DMS153 treated with DMSO at 0.1 percent for 48 hours (cell line): Measurements from ENCODE around the gene CACNA1D.

Experiments
- DNase-seq: peaks from one replicate; lab custom pipeline; 2025; ENCODE audit not compliant: unreplicated experiment; lab: John Stamatoyannopoulos, UW

The CACNA1D gene

GRCh38 chr3:53495146-53495519 is 722 bp downstream of the CACNA1D start:
- DNase-seq: no peak

GRCh38 chr3:53495520-53496391 is 1.3 kb downstream of the CACNA1D start:
- DNase-seq: peak; percentile 22

DNA sequence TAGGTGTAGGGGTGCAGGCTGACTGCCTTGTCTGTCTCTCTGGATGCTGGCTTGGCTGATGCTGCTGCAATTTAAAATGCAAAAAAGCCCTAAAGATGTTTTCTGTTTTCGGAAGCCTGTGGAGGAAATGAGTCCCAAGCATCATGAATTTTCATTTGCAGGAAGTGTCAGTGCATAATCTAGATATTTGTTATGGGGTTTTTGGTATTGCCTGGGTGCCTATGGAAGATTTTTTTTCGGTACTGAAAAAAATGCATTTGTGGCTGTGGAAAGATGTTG is 1.9 kb downstream of the CACNA1D start:
- DNase-seq: no peak

GRCh38 chr3:53496984-53497383 is 2.6 kb downstream of the CACNA1D start:
- DNase-seq: no peak

DNA sequence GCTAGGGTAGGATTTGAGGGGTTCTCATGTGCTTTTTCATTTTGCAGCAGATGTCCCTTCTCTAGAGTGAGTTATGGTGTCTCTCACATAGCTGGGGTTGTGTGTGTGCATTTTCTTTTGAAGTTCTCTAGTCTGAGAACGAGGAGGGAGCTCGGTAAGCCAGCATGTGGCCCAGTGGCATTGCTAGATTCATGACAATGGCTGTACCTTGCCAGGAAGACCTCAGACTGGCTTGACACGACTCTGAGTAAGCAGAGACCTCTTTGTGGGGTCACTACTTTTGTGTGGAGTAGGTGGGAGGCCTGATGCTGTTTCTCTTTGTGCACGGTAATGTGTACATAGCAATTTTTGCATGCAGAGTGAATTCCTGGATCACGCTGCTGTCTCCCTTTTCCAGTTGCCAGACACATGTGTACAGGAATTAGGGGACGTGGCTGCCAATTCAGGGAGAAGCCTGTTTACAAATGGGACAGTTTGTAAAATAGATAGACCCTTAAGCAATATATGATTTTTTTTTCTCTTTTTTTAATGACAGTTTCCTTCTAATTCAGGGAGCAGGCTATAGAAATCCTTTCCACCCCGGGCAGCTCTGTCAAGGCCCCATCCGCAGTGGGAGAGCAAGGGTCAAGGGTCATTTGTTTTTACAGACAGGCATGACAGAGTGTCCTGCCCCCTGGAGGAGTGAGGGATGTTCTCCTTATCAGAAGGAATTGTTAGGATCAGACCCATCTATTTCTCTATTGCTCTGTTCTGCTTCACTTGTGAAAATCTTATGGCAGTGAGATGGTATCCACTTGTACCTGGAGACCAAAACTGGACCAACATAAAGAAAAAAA is 4.6 kb downstream of the CACNA1D start:
- DNase-seq: no peak

DNA sequence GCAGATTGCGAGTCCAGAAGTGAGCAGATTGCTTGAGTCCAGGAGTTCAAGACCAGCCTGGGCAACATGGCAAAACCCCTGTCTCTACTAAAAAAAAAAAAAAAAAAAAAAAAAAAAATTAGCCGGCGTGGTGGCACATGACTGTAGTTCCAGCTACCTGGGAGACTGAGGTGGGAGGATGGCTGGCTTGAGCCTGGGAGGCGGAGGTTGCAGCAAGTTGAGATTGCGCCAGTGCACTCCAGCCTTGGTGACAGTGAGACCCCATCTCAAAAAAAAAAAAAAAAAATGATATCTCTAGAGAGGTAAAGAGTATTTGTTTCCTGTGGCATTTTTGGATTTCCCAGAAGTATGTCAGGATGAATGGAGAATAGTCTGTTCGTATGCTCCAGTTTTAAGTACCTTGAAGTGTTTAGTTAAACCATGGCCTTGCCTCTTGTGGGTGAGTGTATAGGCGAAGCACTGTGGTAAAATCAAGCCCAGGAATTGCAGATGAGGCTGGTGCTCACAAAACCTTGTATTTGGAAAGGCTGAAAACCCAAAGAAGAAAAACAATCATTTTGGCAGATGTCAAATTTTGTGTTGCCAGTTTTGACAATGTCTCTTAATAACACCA is 5.9 kb downstream of the CACNA1D start:
- DNase-seq: no peak

DNA sequence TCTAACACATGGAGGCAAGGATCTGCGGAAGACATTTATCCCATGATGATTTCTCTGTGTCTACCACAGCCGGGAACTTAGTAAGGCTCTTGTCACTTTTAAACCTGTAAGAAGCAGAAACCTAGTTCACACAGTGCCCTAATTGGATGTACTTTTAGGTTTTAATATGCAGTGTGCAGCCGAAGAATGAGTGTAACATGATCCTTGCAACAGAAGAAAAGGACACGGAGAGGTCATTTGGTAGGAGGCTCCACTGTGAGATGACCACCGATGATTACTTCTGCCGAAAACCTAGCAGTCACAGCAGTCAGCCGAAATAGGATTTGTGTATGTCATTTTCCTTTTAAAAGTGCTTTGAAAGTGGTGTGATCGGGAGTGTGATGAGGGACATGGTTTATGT is 6.8 kb downstream of the CACNA1D start:
- DNase-seq: no peak

GRCh38 chr3:53502737-53503136 is 8.3 kb downstream of the CACNA1D start:
- DNase-seq: no peak

GRCh38 chr3:53503195-53503594 is 8.8 kb downstream of the CACNA1D start:
- no peak for DNase-seq

- no peak for DNase-seq
Observed at GRCh38 chr3:53506110-53506762, 11.8 kb downstream of the CACNA1D start.

DNA sequence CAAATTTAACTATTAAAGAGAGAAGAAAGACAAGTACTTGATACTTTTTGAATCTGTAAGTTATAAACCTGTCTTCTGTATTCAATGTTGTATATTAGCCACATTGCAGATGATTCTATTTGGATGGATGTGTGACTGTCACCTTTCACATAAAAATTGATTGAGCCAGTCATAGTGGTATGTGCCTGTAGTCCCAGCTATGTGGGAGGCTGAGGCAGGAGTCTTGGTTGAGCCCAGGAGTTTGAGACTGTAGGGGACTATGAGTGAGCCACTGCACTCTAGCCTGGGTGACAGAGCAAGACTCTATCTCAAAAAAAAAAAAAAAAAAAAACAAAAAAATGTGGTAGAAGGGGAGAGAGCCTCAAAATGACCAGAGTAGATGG is 12.3 kb downstream of the CACNA1D start:
- no peak for DNase-seq

DNA sequence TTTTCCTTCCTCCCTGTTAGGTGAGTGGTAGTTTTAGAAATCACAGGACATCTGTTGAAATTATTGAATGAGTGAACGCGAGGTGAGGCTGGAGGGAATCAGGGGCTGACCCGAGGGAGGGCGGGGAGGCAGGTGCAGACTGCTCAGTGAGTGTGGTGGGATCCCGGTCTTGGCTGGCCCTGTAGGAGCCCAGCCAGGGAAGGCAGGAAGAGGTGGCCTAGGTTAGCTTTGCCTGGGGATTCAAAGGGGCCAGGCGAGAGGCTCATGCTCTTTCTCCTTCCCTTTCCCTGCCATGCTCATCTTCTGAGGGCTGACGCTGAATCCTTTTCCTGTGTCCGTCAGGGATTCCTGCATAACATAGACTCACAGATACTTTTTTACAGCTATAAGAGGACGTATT is 15.1 kb downstream of the CACNA1D start:
- no peak for DNase-seq

DNA sequence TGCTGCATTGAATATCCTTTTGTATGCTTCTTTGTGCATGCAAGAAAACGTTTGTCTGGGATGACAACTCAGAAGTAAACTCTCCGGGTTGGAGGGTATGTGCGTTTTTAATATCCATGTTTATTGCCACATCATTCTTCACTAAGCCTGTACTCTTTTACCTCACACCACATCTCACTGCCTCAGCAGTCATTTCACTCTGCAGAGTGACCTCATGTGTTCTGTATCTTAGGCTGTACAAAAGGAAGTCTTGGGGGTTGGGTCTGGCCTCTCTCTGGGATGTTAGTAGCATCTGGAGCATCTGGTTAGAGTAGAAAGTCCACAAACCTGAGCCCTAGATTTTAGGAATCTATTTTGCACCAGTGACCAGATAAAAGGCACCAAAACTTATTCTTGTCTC is 16.1 kb downstream of the CACNA1D start:
- DNase-seq: no peak

DNA sequence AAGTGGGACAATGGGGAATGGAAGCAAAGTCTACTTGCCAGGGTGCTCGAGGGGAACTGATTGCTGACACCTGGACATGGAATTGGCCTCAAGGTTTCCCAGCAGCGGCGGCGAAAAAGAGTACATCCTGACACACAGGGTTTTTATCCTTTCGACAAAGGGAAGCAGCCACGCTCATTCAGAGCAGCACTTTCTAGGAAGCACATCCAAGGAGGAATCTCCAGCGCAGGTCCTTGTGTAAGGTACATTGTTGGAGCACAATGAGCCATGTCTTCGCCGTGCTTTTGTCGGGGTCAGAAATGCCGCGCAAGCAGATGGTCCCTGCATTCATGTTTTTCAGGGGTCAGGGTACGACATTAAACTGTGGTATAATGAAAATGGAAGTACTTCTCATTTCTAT is 16.8 kb downstream of the CACNA1D start:
- no peak for DNase-seq

DNA sequence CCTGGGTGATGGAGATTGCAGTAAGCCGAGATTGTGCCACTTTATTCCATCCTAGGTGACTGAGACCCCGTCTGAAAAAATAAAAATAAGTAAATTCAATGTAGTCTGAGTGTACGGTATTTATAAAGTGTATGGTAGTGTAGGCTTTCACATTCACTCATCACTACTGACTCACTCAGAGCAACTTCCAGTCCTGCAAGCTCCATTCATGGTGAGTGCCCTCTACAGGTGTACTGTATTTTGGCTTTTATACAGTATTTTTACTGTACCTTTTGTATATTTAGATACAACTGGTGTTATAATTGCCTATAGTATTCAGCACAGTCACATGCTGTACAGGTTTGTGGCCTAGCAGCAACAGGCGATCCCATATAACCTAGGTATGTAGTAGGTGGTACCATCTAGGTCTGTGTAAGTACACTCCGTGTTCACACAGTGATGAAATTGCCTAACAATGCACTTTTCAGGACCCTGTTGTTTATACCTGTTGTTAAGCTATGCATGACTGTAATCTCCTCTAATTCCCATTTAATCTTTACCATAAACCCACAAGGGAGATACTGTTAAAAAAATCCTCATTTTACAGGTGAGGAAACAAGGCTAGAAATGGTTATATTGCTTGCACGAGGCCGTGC is 19.3 kb downstream of the CACNA1D start:
- DNase-seq: no peak

- DNase-seq: no peak
Observed at GRCh38 chr3:53516339-53516738, 21.9 kb downstream of the CACNA1D start.

DNA sequence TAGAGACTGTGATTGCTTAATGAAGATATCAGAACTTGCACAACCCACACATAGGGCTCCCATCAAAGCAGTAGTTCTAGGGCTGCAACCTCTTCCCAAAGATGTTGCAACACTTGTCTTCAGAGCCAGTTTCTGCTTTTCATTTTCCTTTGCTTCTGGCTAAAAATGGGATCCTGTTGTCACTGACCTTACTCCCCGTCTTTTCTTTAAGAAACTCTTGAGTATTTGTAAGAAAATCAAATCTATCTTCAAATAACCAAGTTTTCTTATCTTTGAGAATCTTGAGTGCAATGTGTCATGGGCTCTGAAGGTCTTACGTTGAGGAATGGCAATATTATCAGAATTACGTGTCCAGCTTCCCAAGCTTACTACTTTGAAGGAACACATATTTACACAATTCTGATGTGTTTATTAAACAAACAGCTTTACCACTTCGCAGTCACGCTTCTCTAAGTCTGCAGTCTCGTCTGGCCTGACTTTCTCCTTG is 24.1 kb downstream of the CACNA1D start:
- no peak for DNase-seq

DNA sequence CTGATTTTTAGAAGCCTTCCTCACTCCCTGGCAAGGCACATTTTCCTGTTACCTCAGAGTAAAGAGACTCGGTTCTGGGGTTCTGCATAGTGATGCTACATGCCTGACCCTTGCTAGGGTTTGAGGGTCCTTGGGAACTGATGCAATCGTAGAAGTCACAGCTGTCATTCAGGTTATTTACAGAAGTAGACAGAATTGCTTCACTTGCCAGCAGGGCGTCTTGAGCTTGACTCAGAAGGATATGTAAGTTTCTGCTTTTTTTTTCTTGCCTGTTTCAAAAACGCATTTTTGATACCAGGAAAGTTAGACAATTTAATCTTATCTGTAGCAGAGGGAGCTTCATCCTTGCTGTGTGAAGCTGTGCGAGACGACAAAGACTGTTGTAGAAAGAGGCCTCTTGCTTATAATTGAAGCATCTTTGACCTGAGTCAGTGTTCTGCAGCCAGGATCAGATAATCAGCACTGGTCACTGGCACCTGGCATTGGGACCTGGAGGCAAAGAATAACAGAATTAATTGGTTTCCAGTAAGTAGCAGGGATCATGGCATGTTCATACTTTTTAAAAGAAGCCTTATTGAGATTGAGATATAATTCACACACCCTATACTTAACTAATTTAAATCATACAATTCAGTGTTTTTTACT is 24.8 kb downstream of the CACNA1D start:
- no peak for DNase-seq

- no peak for DNase-seq
Observed at GRCh38 chr3:53523346-53523745, 28.9 kb downstream of the CACNA1D start.

- DNase-seq: no peak
Observed at GRCh38 chr3:53524566-53524965, 30.2 kb downstream of the CACNA1D start.
